ENCODE data around the gene USP32. TPM values are rescaled to one million over a fixed set of nuclear protein-coding genes. Genes with fewer than 3 reads are reported as not detected.

USP32 gene
- total RNA-seq = 23.4 and 29.9 TPM in 2 replicates

GRCh38 chr17:60392042-60392844 lies at the start of gene USP32:
USP32 (minus strand) TSS chr17:60392133; CDS start chr17:60391939, 194 bp downstream.

GRCh38 chr17:60422162-60422665 lies 30.3 kb upstream of the USP32 start, which contains the start of gene CHCT1:
CHCT1 (plus strand) TSS chr17:60422489; CDS start chr17:60422593, 104 bp downstream.

GRCh38 chr17:60149691-60150582 lies 242.0 kb downstream of the USP32 start, which contains the start of gene CA4:
CA4 (plus strand) TSS chr17:60149973; CDS start chr17:60150035, 62 bp downstream.

Other genes starting within 250 kb of the USP32 start
- not detected in 2 replicates for gene CA4, start 242.2 kb downstream of the USP32 start, total RNA-seq
- gene CHCT1, start 30.4 kb upstream of the USP32 start, total RNA-seq = not detected in 2 replicates
- 9.6 and 11.7 TPM in 2 replicates for gene APPBP2, start 134.1 kb upstream of the USP32 start, total RNA-seq
- 2.1 and 6.5 TPM in 2 replicates for gene PPM1D, start 208.1 kb upstream of the USP32 start, total RNA-seq